RWPE2 (cell line): ENCODE measurements around the gene CD38.

Source experiments
- ATAC-seq: fragments of 200-7000 bp; cut with Tn5 transposase; 3 replicates; pipeline ENCODE4 v1.9.1; 2021; ENCODE audit warnings: low read depth
- DNase-seq: peaks from one replicate; pipeline ENCODE4 v3.0.0-alpha.2; 2020; ENCODE audit warnings: low spot score
- H3K27ac ChIP-seq: fragments of 450-650 bp; 2 replicates; pipeline ENCODE4 v1.5.1; 2017; ENCODE audit warnings: mild to moderate bottlenecking; ENCODE audit not compliant: poor library complexity, severe bottlenecking
- H3K27me3 ChIP-seq: fragments of 250-450 bp; sonication (Bioruptor Pico); 2 replicates; pipeline ENCODE4 v1.5.1; 2021; ENCODE audit warnings: mild to moderate bottlenecking, moderate library complexity; ENCODE audit not compliant: insufficient read depth, poor library complexity, severe bottlenecking
- H3K36me3 ChIP-seq: fragments of 250-450 bp; sonication (Bioruptor Pico); 2 replicates; pipeline ENCODE4 v1.5.1; 2020; ENCODE audit warnings: low read depth, mild to moderate bottlenecking, moderate library complexity
- H3K4me1 ChIP-seq: fragments of 250-450 bp; sonication (Bioruptor Pico); 2 replicates; pipeline ENCODE4 v1.5.1; 2021; ENCODE audit warnings: mild to moderate bottlenecking, moderate library complexity; ENCODE audit not compliant: insufficient read depth, poor library complexity, severe bottlenecking
- H3K4me3 ChIP-seq: fragments of 250-450 bp; sonication (Bioruptor Pico); 2 replicates; pipeline ENCODE4 v1.5.1; 2021; ENCODE audit warnings: mild to moderate bottlenecking, moderate library complexity; ENCODE audit not compliant: severe bottlenecking
- H3K9me3 ChIP-seq: fragments of 250-450 bp; sonication (Bioruptor Pico); 2 replicates; pipeline ENCODE4 v1.5.1; 2021; ENCODE audit warnings: mild to moderate bottlenecking, moderate library complexity; ENCODE audit not compliant: severe bottlenecking
- CTCF ChIP-seq: fragments of 450-650 bp; IDR thresholded peaks from one replicate; pipeline ENCODE4 v1.5.1; 2017; ENCODE audit warnings: mild to moderate bottlenecking, moderate library complexity; ENCODE audit not compliant: poor library complexity, severe bottlenecking

Gene CD38

GRCh38 chr4:15898902-15899301, 120.8 kb downstream of the CD38 start:
- Histone ChIP-seq H3K4me3 (no peak overlapping the region), H3K27ac (peak overlapping the region; percentile 95), H3K4me1 (peaks cover 35% of the 10 kb centered on the region), H3K9me3 (no peaks in the 10 kb centered on the region), H3K27me3 (no peaks in the 10 kb centered on the region), H3K36me3 (no peaks in the 10 kb centered on the region)
- DNase-seq: no peak
- TF ChIP-seq CTCF: no peak
- ATAC-seq: peak; percentile 14; the same call in 2 of the 3 replicates

DNA sequence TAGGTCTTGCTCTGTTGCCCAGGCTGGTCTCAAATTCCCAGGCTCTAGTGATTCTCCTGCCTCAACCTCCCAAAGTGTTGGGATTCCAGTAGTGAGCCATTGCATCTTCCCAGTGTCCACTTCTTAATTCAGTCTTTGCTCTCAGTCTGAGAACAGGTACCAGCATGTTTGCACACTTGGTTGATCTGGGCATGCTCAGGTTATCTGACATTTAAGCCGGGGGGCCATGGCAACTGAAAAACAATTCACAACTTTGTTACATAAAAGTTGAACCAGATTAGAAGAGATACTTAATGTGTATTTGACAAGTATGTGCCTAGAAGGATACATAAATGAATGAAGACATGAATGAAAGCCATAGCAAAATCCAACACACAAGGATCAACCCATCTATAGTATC, 121.4 kb downstream of the CD38 start:
- H3K4me3 ChIP-seq: no peak overlapping the region
- H3K4me1 ChIP-seq: peaks cover 30% of the 10 kb centered on the region
- ATAC-seq (no peak), DNase-seq (no peak)
- no peak for TF ChIP-seq CTCF
- H3K9me3 ChIP-seq: no peaks in the 10 kb centered on the region
- peak overlapping the region; percentile 95 for H3K27ac ChIP-seq
- H3K36me3 ChIP-seq: no peaks in the 10 kb centered on the region
- no peaks in the 10 kb centered on the region for H3K27me3 ChIP-seq

DNA sequence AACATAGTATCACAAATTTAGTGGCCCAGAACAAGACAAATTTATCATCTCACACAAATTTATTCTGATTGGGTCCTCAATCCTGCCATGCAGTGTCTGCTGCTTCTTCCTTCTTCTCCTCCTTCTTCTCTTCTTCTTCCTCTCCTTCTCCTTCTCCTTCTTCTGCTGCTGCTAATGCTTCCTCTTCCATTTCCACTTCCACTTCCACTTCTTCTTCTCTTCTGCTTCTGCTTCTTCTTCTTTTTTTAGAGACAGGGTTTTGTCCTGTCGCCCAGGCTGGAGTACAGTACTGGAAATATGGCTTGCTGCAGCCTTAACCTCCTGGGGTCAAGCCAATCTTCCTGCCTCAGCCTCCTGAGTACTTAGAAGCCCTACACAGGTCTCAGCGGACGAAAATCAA, 122.9 kb downstream of the CD38 start:
- peaks cover 24% of the 10 kb centered on the region for H3K4me1 ChIP-seq
- H3K36me3 ChIP-seq: no peaks in the 10 kb centered on the region
- ATAC-seq (no peak), DNase-seq (no peak)
- H3K4me3 ChIP-seq: no peak overlapping the region
- H3K27ac ChIP-seq: no peak overlapping the region
- H3K27me3 ChIP-seq: no peaks in the 10 kb centered on the region
- no peak for TF ChIP-seq CTCF
- H3K9me3 ChIP-seq: no peaks in the 10 kb centered on the region

- H3K27ac ChIP-seq: peak overlapping the region; percentile 98
- TF ChIP-seq CTCF: no peak
- DNase-seq (no peak), ATAC-seq (no peak)
- no peaks in the 10 kb centered on the region for H3K9me3 ChIP-seq
- H3K36me3 ChIP-seq: no peaks in the 10 kb centered on the region
- peaks cover 27% of the 10 kb centered on the region for H3K4me1 ChIP-seq
- H3K27me3 ChIP-seq: no peaks in the 10 kb centered on the region
- no peak overlapping the region for H3K4me3 ChIP-seq
These were observed 123.9 kb downstream of the CD38 start for GRCh38 chr4:15901998-15902397.

DNA sequence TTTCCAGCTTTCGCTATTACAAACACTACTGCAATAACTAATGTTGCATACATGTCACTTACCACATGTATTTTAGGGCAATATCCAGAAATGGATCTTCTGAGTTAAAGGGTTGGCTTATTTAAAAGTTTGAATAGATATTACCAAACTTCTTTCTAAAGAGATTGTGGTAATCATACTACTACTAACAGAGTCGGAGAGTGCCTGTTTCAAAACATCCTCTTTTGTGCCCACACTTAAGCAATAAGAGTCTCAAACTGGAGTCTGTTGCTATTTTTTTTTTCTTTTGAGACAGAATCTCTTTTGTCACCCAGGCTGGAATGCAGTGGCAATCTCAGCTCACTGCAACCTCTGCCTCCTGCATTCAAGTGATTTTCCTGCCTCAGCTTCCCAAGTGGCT, 124.6 kb downstream of the CD38 start:
- Histone ChIP-seq H3K9me3 (no peaks in the 10 kb centered on the region), H3K4me1 (peaks cover 31% of the 10 kb centered on the region), H3K27me3 (no peaks in the 10 kb centered on the region), H3K36me3 (no peaks in the 10 kb centered on the region), H3K27ac (peak overlapping the region; percentile 98), H3K4me3 (no peak overlapping the region)
- ATAC-seq (no peak), DNase-seq (no peak)
- TF ChIP-seq CTCF: no peak
